IPS-NIHi7 (cell line): ENCODE measurements around the gene MLLT6.

Source experiments
- DNase-seq: peaks from one replicate; pipeline ENCODE4 v3.0.0; 2012; ENCODE audit warnings: mixed read lengths; ENCODE audit errors: extremely low spot score

Gene MLLT6

GRCh38 chr17:38728290-38728831 is 23.3 kb downstream of the MLLT6 start:
- no peak for DNase-seq

GRCh38 chr17:38729368-38729885 is 24.4 kb downstream of the MLLT6 start:
- DNase-seq = no peak

DNA sequence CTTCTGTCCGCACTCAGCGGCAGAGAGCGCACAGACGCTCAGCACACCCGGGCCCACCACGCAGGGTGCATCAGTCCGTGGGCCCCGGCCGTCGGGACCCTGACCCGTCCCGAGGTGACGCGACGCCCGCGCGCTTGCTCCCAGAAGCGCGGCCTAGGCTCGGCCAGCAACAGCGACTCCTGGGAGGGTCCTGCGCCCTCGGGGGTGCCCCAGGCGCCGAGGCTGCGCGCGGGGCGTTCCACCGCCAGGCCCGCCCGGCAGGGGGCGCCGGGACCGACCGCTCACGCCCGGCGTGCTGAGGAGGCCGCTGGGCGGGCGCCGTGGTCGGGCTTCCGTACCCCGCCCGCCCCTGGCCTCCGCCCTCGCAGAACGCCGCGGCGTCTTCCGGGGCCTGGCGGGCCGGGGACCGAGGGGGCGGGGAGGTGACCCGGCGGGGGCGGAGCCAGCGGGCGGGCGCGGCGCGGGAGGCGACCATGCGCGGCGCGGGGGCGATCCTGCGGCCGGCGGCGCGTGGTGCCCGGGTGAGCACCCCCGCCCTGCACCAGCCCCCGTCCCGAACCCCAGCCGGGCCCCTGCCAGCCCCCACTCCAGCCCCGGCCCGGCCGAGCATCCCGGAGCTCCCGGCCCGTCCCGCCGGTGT is 24.9 kb downstream of the MLLT6 start, which contains the start of gene CISD3:
Gene CISD3 (plus strand): TSS at position 456 of the 640 bp plus-strand sequence. CDS start 18 bp downstream, at position 474.
- peak; percentile 87 for DNase-seq

DNA sequence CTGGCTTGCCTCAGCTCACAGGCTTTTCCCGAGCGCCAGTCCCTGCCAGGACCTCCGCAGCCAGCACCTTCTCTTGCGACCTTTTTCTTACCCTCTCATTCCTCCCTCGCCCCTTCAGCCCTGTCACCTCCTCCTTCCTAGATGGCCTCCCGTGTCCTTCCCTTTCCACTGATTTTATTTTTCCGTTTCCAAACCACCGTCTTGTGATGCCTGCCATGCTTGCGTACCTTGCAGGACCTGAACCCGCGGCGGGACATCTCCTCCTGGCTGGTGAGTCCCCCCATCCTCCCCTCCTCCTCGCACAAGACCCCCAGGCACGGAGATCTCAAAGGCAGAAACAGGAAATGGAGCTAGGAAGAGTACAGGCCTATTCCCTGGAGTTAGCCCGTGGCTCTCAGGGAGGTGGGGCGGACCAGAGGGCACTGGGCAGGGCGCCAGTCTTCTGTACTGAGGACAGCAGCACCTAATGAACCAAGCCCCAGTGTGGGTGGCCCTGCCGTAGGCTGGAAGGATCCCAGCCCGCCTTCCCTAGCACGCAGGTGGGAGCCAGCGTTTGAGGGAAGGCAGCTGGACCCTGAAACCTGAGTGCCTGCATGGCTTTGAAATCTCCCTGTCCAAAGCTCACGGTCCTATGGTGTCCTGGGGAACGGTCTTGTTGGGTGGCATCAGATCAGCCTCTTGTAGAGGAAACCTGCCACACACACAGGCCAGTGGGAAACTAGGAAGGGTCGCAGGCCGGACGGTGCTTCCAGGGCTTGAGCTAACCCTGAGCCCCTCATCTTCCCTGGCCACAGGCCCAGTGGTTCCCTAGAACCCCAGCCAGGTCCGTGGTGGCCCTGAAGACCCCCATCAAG is 25.7 kb downstream of the MLLT6 start:
- no peak for DNase-seq

- no peak for DNase-seq
Measured at GRCh38 chr17:38731526-38732294, 26.6 kb downstream of the MLLT6 start.

GRCh38 chr17:38732376-38733281 is 27.6 kb downstream of the MLLT6 start:
- no peak for DNase-seq

DNA sequence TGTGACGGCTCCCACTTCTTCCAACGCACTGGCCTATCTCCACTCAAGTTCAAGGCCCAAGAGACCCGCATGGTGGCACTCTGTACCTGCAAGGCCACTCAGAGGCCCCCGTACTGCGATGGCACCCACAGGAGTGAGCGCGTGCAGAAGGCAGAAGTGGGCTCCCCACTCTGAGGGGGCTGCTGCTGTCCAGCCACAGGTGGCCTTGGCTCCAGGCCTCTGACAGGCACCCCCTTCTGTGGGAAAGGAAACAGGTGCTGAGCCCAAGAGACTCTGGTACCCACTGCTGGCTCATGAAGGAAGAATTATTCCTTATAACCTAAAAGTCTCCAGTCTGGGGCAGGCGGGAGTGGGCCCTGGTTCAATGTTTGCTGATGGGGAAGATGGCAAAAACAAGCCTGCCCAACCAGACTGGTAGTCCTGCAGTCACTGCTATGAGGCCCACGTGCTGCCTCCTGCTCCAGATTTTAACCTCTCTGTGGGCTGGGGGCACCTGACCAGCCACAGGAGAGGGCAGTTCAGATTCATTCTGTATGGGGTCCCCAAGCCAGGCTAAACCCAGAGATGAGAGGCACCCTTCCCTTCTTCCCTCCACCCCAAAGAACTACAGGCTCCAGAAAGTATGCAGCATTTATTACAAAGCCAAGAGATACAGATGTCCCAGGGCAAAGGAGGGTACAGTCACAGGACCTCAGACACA is 28.4 kb downstream of the MLLT6 start:
- DNase-seq = no peak

DNA sequence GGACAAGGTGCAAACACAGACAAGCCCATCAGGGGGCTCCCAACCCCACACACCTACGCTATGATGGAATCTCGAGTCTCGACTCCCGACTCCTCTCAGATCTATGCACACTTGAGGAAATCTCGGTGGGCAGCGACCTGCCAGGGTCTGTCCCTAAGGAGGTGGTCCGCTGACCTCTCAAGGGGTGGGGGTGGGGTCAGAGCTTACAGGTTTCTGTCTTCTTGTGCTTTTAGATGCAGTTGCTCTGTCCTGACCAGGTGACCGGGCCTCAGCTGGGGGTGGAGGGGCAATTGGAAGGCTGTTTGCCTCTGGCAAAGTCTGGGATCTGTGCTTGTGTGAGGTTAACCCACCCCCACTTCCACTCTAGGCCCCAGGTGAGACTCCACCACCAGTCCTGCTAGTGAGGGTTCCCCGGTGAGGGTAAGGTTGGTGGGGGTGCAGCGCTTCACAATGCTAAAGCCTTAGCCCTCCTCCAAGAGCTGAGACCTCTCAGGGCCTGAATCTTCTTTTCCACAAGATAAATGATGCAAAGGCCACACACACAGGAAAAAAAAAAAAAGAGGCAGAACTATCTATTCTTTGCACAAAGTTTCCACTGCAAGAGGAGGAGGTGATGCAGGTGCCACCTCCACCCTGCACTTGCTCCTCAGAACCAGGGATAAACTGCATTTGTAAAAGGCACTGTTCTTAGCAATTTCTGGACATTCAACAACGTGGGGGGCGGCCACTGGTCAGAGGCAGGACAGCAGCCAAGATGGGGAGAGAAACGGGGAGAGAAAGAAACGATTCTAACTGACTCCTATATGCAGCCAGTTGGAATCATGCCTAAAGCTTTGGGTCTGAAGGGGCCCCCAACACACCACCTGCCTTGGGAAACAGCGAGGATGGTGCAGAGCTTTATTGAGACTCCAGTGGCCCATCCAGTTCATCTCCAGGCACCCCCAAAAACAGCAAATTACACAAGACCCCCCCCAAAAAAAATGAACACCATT is 29.2 kb downstream of the MLLT6 start:
- DNase-seq = no peak

DNA sequence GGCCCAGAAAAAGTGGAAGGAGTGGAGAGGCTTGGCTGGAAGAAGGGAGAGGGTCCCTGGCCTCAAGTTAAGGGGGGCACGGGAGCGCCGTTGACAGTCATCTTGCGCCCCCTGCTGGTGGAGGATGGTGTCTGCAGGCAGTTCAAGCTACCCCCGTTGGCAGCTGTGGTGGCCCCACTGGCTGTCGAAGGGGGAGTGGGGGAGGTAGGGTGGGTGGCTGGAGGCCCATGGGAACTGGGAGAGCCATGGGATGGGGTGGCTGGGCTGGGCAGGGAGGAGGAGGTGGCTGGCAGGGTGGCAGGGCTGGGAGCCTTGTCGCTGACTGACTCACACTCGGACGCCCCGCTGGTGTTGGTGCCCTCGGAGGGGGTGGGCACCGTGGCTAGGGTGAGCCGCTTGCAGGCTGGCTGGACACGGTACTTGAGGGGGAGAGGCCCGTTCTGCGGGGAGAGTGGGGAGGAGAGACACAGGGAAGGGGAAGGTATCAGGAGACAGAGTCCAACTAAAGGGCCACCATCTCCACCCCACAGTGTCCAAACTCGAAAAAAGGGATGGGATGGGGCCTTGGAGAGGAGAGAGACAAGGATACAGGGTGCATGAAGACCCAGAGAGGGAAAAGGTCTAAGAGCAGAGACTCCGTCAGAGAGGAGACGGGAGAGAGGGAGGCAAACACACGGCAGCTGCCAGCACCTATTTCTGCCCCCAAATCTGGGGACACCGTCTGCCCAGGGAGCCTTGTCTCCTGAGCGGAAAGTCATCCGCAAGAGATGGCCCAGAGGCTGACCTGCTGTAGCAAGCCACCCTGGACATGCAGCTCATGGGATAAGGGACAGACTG is 30.3 kb downstream of the MLLT6 start:
- DNase-seq = peak; percentile 90

- DNase-seq = no peak
Measured at GRCh38 chr17:38738007-38738662, 33.1 kb downstream of the MLLT6 start.

- DNase-seq = no peak
Measured at GRCh38 chr17:38738686-38739085, 33.6 kb downstream of the MLLT6 start.

- DNase-seq = no peak
Measured at GRCh38 chr17:38739305-38739704, 34.2 kb downstream of the MLLT6 start.

DNA sequence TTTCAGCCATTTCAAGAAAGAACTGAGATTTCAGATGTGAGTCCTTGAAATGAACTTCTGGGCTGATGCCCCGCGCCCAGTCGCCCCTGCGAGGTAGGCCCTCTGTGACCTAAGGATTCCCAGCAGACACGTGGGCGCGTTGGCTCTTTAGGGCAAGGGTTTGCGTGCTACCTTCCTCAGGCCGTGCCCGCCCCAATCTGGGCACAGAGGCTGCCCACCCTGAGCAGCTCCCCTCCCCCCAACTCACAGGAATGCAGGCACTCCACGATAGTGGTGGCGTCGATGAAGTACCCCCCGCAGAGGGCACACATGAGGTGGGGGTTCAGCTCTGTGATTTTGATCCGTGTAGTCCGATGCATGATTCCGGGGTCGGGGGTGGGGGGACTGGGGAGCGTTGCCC is 35.0 kb downstream of the MLLT6 start:
- no peak for DNase-seq

GRCh38 chr17:38740806-38741205 is 35.7 kb downstream of the MLLT6 start:
- no peak for DNase-seq

- DNase-seq = no peak
Measured at GRCh38 chr17:38741461-38741860, 36.4 kb downstream of the MLLT6 start.

GRCh38 chr17:38741921-38742410 is 36.9 kb downstream of the MLLT6 start:
- DNase-seq = no peak
